Neural progenitor cell (in vitro differentiated cells): Measurements from ENCODE around the gene NGRN. TPM values are rescaled to one million over a fixed set of nuclear protein-coding genes. Genes with fewer than 3 reads are reported as not detected.

Experiments used
- DNase-seq: peaks from one replicate; pipeline ENCODE4 v3.0.0-alpha.2; 2016; ENCODE audit warnings: low spot score
- H2AFZ ChIP-seq: fragments of 200-600 bp; sonication (generic); replicated peaks from 2 replicates; pipeline ENCODE4 v1.6.1; 2016; ENCODE audit warnings: antibody characterized with exemption
- H3F3A ChIP-seq: fragments of 200-600 bp; sonication (generic); 2 replicates; pipeline ENCODE4 v1.6.1; 2016; ENCODE audit warnings: antibody characterized with exemption, low read depth
- H3K27ac ChIP-seq: fragments of 200-600 bp; sonication (generic); 2 replicates; pipeline ENCODE4 v1.5.1; 2016; ENCODE audit warnings: mild to moderate bottlenecking
- H3K27me3 ChIP-seq: fragments of 200-600 bp; sonication (generic); 2 replicates; pipeline ENCODE4 v1.6.1; 2016; ENCODE audit warnings: mild to moderate bottlenecking, moderate library complexity
- H3K36me3 ChIP-seq: fragments of 200-600 bp; sonication (generic); 2 replicates; pipeline ENCODE4 v1.5.1; 2016
- H3K4me1 ChIP-seq: fragments of 200-600 bp; sonication (generic); 2 replicates; pipeline ENCODE4 v1.6.1; 2016; ENCODE audit warnings: mixed run types
- H3K4me2 ChIP-seq: fragments of 200-600 bp; sonication (generic); 2 replicates; pipeline ENCODE4 v1.6.1; 2016
- H3K4me3 ChIP-seq: fragments of 200-600 bp; sonication (generic); 2 replicates; pipeline ENCODE4 v1.5.1; 2016
- H3K79me2 ChIP-seq: fragments of 200-600 bp; sonication (generic); 2 replicates; pipeline ENCODE4 v1.6.1; 2016; ENCODE audit warnings: low read depth
- H3K9ac ChIP-seq: fragments of 200-600 bp; sonication (generic); 2 replicates; pipeline ENCODE4 v1.6.1; 2016
- H3K9me3 ChIP-seq: fragments of 200-600 bp; sonication (generic); 2 replicates; pipeline ENCODE4 v1.5.1; 2016; ENCODE audit warnings: low read depth
- H4K20me1 ChIP-seq: fragments of 200-600 bp; sonication (generic); 2 replicates; pipeline ENCODE4 v1.6.1; 2016; ENCODE audit warnings: low read depth
- H3K27ac Mint-ChIP-seq: 3 replicates; pipeline ENCODE4 v1.8.0; 2021; ENCODE audit warnings: mixed read lengths
- H3K27me3 Mint-ChIP-seq: 2 replicates; pipeline ENCODE4 v1.8.0; 2022; ENCODE audit warnings: low read depth, mild to moderate bottlenecking, inconsistent platforms, moderate library complexity, mixed read lengths; ENCODE audit not compliant: insufficient read depth
- H3K36me3 Mint-ChIP-seq: 3 replicates; pipeline ENCODE4 v1.8.0; 2021; ENCODE audit warnings: mixed read lengths
- H3K4me1 Mint-ChIP-seq: 3 replicates; pipeline ENCODE4 v1.8.0; 2021; ENCODE audit warnings: mixed read lengths
- H3K4me3 Mint-ChIP-seq: 3 replicates; pipeline ENCODE4 v1.8.0; 2021; ENCODE audit warnings: mild to moderate bottlenecking, moderate library complexity, mixed read lengths
- H3K9me3 Mint-ChIP-seq: 3 replicates; pipeline ENCODE4 v1.8.0; 2020; ENCODE audit warnings: mixed read lengths
- EZH2 ChIP-seq: fragments of 200-600 bp; sonication (generic); IDR thresholded peaks from 2 replicates; pipeline ENCODE4 v1.6.1; 2017; ENCODE audit warnings: antibody characterized with exemption, mild to moderate bottlenecking, moderate library complexity
- EZH2phosphoT487 ChIP-seq: fragments of 200-600 bp; sonication (generic); IDR thresholded peaks from 2 replicates; pipeline ENCODE4 v1.6.1; 2017; ENCODE audit warnings: antibody characterized with exemption
- total RNA-seq: library from RNA; depleted of rRNA; stranded (reverse); fragments of >200 nt; gene quantifications from 2 replicates; pipeline ENCODE4 v1.2.3, GENCODE V29; 2015; ENCODE audit warnings: low replicate concordance
- TF ChIP-seq, protein P1 (sequence below): fragments of 200-600 bp; sonication (generic); IDR thresholded peaks from 2 replicates; pipeline ENCODE4 v1.5.1; 2017; ENCODE audit warnings: antibody characterized with exemption, mild to moderate bottlenecking

Gene NGRN
- total RNA-seq, 1 donor from 2014 or later = 47.8 TPM

- H3K27ac Mint-ChIP-seq = peak overlapping the region; percentile 32
- no peak overlapping the region for H3K4me2 ChIP-seq
- peaks cover 10% of the 10 kb centered on the region for H3K27me3 Mint-ChIP-seq
These were observed 50.0 kb downstream of the NGRN start for GRCh38 chr15:90315278-90315982.

GRCh38 chr15:90316139-90316538, 50.7 kb downstream of the NGRN start:
- TF ChIP-seq EZH2phosphoT487 (no peak), EZH2 (no peak)
- TF ChIP-seq, protein P1, sequence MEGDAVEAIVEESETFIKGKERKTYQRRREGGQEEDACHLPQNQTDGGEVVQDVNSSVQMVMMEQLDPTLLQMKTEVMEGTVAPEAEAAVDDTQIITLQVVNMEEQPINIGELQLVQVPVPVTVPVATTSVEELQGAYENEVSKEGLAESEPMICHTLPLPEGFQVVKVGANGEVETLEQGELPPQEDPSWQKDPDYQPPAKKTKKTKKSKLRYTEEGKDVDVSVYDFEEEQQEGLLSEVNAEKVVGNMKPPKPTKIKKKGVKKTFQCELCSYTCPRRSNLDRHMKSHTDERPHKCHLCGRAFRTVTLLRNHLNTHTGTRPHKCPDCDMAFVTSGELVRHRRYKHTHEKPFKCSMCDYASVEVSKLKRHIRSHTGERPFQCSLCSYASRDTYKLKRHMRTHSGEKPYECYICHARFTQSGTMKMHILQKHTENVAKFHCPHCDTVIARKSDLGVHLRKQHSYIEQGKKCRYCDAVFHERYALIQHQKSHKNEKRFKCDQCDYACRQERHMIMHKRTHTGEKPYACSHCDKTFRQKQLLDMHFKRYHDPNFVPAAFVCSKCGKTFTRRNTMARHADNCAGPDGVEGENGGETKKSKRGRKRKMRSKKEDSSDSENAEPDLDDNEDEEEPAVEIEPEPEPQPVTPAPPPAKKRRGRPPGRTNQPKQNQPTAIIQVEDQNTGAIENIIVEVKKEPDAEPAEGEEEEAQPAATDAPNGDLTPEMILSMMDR = no peak
- H3K4me1 Mint-ChIP-seq = peaks cover 16% of the 10 kb centered on the region

More at GRCh38 chr15:90315278-90315982, 50.0 kb downstream of the NGRN start:
- Histone ChIP-seq H4K20me1 (no peaks in the 10 kb centered on the region), H3K27me3 (no peaks in the 10 kb centered on the region), H2AFZ (no peak overlapping the region), H3K79me2 (no peaks in the 10 kb centered on the region), H3K9ac (no peak overlapping the region), H3K36me3 (no peaks in the 10 kb centered on the region), H3F3A (peaks cover 14% of the 10 kb centered on the region), H3K4me1 (peaks cover 3% of the 10 kb centered on the region), H3K4me3 (no peak overlapping the region), H3K9me3 (no peaks in the 10 kb centered on the region), H3K27ac (no peak overlapping the region)
- Mint-ChIP-seq H3K36me3 (no peaks in the 10 kb centered on the region), H3K9me3 (no peaks in the 10 kb centered on the region), H3K4me3 (no peak overlapping the region), H3K4me1 (peaks cover 12% of the 10 kb centered on the region)
- TF ChIP-seq, protein P1 = no peak
- TF ChIP-seq EZH2phosphoT487 = no peak
- TF ChIP-seq EZH2 = no peak
- no peak for DNase-seq

GRCh38 chr15:90318591-90318990, 53.1 kb downstream of the NGRN start:
- TF ChIP-seq EZH2 (no peak), EZH2phosphoT487 (no peak)
- TF ChIP-seq, protein P1 = no peak
- no peak overlapping the region for H3K27ac ChIP-seq
- H3K4me3 ChIP-seq = no peak overlapping the region
- Mint-ChIP-seq H3K36me3 (no peaks in the 10 kb centered on the region), H3K4me1 (peaks cover 20% of the 10 kb centered on the region), H3K4me3 (no peak overlapping the region), H3K27me3 (peaks cover 10% of the 10 kb centered on the region), H3K9me3 (no peaks in the 10 kb centered on the region), H3K27ac (no peak overlapping the region)
- no peak for DNase-seq
- H2AFZ ChIP-seq = no peak overlapping the region
- H3F3A ChIP-seq = peaks cover 39% of the 10 kb centered on the region
- H3K27me3 ChIP-seq = no peaks in the 10 kb centered on the region
- no peaks in the 10 kb centered on the region for H3K36me3 ChIP-seq
- peaks cover 19% of the 10 kb centered on the region for H3K4me1 ChIP-seq
- no peak overlapping the region for H3K4me2 ChIP-seq
- H4K20me1 ChIP-seq = no peaks in the 10 kb centered on the region
- H3K9me3 ChIP-seq = no peaks in the 10 kb centered on the region
- H3K9ac ChIP-seq = no peak overlapping the region
- H3K79me2 ChIP-seq = no peaks in the 10 kb centered on the region

More at GRCh38 chr15:90316139-90316538, 50.7 kb downstream of the NGRN start:
- no peaks in the 10 kb centered on the region for H4K20me1 ChIP-seq
- peaks cover 10% of the 10 kb centered on the region for H3K27me3 Mint-ChIP-seq
- no peak overlapping the region for H3K4me3 ChIP-seq
- no peaks in the 10 kb centered on the region for H3K36me3 Mint-ChIP-seq
- no peak overlapping the region for H3K4me3 Mint-ChIP-seq
- no peak overlapping the region for H2AFZ ChIP-seq
- no peaks in the 10 kb centered on the region for H3K27me3 ChIP-seq
- no peak overlapping the region for H3K9ac ChIP-seq
- H3K9me3 Mint-ChIP-seq = no peaks in the 10 kb centered on the region
- DNase-seq = no peak
- no peak overlapping the region for H3K27ac Mint-ChIP-seq
- no peak overlapping the region for H3K4me2 ChIP-seq
- H3K4me1 ChIP-seq = peaks cover 8% of the 10 kb centered on the region
- H3K36me3 ChIP-seq = no peaks in the 10 kb centered on the region
- no peaks in the 10 kb centered on the region for H3K79me2 ChIP-seq
- H3F3A ChIP-seq = peaks cover 21% of the 10 kb centered on the region
- no peak overlapping the region for H3K27ac ChIP-seq
- H3K9me3 ChIP-seq = no peaks in the 10 kb centered on the region
